ENCODE results near the gene GRIFIN.

GRIFIN gene

DNA sequence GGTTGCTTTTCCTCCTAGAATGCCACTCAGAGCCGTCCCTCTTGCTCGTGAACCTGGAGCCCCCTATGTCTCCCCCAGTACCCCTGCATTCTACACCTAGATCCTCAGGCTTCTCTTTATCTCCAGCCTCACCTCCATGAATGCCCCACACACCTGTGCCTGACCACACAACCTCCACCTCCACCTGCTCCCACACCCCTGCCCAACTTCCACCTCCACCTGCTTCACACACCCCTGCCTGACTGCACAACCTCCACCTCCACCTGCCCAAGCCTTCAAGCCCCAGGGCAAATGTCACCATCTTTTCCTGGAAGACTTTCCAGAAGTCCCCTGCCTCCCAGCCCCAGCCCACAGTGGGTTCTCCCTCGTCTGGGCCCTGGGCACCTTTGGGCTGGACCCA is 36.5 kb upstream of the GRIFIN start:
- no peak for DNase-seq

- DNase-seq = no peak
These were observed 36.0 kb upstream of the GRIFIN start for GRCh38 chr7:2512179-2512661.

DNA sequence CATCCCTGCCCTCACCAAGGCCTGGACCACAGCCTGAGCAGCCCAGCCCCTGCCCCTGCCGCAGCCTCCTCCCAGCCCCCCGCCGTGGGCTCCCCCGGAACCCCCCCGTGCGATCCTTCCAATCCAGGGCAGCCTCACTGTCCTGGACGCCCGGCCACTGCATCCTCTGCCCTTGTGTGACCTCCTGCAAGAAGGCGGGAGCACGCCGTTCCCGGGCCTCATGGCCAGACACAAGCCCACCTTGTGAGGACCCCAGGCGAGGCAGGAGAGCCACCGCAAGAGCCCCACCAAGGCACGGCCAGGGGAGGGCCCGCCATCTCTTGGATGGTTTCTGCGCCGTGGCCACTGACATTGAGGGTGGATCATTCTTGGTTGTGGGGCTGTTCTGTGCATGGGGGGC is 35.6 kb upstream of the GRIFIN start:
- DNase-seq = no peak

DNA sequence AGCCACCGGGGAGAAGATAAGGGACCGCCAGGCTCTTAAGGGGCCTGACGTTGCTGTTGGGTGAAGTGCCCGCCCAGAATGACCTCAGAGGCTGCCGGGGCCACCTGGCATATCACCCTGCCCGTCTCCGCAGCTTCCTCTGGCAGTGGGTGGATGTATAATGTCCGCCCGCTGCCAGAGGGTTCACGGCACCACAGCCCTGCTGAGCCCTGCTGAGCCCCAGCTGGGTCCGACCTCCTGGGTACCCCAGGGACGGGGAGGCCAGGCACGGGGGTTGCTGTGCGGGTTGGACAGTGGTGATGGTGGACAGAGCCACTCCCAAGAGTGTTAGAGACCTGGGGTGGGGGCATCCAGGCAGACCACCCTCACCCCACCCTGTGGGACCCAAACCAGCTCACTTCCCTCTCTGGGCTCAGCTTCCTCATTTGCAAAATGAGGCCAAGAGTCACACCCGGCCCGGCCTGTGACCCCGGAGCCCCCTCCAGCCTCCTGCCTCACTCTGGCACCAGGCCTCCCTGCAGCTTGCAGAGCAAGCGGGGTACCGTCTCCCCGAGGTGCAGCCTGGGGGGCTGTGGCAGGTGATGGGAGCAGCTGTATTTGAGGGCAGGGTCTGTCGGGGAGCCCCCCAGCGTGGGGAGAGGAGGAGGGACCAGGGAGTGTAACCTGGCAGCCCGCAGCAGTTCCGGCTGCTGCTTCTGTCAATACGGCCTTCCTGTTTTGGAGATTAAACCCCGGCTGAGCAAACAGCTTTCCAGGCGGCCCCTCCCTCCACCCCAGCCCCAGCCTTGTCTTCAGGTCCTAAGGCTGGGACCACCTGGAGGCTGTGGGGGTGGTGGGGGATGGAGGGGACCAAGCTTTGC is 34.9 kb upstream of the GRIFIN start:
- DNase-seq = no peak

DNA sequence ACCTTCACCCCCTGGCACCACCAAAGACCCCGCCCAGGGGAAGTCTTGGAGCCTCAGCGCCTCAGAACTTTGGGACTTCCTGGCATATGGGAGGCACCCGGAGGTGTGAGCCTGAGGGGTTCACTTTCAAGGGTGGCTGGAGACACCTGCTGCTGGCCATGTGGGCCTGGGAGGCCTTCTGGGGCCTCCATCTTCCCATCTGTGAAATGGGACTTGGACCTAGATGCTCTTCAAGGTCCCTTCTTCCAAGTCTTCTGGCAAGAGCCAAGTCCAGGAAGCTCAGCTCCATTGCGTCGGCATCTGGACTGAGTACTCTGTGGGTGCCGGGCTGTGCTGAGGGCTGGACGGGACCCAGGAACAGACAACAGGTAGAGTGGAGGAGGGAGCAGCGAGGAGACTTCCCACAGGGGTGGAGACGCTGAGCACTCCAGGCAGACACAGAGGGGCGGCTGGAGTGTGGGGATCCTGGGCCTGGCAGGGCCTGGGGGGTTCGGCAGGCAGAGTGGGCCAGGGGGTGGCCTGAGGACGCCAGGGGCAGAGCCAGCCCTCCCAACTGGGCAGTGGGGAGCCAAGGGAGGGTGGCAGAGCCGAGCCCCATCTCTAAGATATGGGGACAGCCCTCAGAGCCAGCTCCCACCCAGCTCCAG is 34.1 kb upstream of the GRIFIN start:
- no peak for DNase-seq

DNA sequence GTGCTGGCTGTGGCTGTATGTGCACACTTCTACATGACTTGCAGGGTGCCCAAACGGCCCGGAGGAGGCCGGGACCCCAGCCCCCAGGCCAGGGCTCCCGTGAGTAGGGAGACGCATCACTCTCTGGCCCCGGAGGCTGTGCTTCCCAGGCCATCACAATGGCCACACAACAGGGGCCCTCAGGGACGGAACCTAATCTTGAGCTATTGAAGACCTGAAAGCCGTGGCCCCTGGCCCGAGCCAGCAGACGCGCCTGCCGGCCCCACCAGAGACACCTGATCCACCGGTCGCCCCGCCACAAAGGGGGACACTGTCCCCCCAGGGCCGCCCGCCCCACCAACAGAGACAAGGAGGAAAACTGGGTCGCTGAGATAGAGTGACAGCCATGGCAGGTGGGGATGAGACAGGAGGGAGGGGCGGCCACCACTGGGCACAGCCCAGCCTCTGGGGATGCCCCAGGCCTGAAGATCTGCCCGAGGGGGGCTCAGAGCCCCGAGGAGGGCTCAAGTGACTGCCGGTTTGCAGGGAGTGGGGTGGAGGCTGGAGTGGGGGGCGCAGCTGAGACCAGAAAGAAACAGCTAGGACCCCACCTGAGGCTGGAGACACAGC is 33.2 kb upstream of the GRIFIN start:
- DNase-seq = no peak

DNA sequence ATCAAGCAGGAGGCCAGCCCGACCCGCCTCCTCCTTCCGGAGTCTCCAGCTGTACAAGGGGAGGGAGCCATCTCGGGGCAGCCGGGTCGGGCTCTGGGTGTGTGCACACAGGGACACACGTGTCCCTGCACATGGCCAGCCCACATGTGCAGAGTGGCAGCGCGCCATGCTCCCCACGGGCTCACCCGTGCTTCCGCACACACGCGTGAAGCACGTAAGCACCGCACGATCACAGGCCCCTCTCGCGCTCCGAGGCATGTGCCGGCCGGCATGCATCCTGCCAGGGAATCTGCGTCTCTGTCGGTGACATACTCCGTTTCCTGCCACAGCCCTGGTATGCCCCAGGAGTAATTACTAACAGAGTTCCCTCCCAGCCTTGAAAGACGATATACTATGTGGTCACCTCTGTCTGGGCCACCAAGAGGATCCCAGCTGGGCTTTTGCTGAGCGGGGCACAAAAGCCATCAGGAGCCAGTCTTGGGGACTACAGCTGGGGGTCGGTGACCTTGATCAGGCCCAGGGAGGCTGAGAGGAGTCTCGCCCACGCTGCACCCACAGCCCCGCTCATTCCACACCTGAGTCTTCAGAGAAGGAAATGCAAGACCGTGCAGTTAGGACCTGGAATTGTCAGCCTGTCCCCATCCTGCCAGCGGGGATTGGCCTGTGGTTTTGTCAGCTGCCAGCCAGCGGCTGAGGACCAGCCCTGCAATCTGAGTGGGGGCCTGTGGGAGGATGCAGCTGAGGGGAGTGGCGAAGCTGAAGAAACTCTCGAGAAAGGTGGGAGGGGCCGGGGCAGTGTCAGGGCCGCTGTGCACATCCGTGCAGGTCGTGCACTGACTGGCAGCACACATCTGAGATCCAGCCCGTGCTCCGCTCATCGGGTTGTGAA is 32.4 kb upstream of the GRIFIN start:
- peak; percentile 89 for DNase-seq

DNA sequence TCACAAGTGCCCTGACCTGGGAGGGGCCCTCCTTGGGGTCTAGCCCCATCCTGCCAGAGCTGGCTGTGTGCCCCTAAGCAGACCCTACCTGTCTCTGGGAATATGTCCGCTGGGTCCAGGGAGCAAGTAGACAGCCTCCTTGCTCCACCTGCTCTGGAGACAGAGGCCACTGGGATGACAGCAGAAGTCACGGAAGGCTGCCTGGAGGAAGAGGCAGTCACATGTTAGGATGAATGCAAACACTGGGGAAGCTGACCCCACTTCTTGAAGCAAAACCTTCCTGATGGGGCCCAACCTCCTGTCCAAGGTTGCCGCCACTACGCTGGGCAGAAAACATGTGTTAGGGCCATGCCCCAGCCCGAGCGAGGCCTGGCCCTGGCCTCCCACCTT is 31.7 kb upstream of the GRIFIN start:
- no peak for DNase-seq

DNA sequence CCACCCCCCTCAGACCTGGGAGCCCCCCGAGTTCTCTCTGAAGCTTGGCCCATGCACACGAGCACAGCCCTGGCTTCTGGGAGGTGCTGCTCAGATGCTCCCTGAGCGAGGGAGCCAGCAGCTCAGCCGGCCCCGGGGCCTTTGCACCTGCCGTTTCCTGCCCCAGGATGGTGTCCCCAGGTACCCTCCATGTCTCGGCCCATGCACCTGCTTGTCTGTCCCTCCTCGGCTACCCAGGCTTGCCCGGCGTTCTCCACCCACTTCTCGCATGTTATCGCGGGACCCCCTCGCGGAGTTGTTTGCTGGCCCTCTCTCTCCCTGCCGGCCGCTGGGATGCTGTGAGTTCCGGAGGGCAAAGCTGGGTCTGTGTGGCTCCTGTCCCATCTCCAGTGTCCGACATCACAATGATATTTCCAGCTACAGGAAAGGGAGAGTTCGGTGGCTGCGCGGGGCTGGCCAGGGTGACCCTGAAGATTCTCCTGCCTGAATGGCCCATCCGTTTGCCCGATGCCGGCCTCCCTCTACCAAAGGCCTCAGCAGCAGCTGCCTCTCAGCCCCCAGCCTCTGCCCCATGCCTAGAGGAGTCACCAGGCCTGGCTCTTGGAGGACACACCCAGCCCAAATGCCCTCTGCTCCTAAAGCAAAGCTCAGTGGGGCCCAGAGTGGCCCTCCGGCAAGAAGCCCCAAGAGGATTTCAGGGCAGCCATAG is 31.2 kb upstream of the GRIFIN start:
- DNase-seq = no peak

DNA sequence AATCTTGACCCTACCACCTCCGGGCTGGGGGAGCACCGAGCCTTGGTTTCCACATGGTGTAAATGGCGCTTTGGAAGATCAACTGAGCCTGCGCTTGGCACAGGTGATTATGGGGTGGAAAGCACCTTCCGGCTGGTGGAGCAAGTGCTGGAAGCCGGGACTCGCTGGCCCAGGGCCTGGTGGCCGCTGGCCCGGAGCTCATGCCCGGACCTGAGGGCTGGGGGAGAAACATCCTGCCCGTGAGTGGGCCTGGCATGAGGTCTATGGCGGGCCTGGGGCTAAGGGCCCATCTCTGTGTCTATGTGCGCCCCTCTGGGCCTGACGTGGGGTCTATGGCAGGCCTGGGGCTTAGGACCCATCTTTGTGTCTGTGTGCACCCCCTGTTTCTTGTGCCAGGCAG is 29.2 kb upstream of the GRIFIN start:
- no peak for DNase-seq

DNA sequence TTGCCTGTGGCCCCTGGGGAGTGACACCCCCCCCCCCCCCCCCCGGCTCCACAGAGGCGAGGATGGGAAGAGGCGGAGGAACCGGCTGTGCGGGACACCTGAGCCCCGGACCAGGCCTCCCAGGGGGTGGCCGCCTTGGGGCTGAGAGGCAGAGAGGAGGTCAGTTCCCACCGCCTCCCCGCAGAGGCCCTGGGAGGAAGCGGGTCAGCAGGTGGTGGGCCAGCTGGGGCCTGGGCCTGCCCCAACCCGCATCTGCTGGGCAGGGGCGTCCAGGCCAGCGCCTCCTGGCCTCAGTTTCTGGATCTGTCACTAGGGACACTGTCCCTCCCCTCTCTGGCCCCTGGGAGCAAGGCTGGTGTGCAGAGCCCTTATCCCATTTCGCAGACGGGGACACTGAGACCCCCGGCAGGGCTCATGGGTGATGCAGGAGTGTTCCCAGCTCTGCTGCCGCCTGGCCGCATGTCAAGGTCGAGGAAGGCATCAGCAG is 28.7 kb upstream of the GRIFIN start:
- DNase-seq = no peak

DNA sequence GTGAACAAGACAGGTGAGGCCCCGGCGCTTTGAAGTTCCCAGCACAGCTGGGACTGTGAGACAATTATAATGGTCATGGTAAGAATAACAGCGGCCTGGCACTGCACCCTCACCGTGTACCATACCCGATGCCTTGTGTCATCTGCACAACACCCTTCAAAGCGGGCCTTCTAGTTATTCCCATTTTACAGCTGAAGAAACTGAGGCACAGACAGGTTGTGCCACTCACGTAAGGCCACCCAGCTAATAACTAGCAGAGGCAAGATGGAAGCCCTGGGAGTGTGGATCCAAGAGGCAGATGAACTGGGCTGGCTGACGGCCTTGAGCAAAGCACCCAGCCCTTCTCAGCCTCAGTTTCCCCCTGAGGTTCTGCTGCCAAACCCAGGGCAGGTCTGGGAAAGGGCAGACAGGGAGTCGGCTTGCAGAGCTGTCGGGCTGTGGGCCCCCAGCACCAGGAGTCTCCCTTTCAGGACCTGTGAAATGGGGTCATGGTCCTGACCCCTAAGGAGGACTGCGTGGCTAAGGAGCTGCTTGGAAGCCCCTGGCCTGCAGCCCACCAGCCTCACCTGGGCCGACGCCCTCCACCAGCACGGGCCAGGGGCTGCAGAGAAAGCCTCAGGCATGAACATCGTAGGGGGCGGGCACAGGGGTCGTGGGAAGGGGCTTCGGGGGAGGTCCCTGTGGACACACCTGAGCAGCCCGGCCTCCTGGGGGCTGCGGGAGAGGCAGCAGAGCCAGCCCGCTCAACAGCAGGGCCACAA is 28.1 kb upstream of the GRIFIN start:
- DNase-seq = no peak

DNA sequence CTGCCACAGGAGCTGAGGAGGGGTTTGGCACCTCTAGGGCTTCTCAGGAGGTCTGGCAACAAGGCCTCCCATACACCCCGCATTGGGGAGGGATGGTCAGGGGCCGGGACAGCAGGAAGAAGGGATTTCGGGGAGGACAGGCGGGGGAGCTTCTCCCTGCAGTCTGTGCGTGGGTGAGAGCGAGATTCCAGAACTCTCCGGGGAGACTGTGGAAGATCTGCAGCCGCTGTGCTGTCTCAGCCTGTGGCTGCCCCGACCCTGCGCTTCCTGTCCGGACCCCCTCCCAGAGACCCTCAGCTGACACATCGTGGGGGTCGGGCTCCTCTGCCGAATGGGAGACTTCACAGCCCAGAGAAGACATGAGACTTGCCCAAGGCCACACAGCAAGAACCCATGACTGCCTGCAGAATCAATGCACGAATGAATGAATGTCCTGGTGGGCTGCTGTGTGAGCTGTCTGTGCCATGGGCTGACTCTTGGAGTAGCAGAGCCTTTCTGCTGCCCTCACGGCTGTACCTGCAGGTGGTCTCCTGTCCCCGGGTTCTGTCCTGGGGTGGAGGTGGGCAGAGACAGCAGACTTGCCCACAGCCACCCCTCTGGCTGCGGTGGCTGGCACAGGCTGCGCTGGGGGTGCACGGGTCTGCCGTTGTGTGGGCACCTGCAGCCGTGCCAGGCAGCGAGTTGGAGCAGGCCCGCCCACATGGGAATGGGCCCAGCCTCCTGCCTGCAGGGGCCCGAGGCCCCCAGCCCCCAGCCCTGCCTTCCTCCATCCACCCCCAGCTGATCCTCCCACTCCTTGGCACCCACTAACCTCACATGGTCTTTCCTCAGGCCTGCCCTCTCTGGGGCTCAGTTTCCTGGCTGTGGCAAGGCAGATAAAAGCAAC is 27.1 kb upstream of the GRIFIN start:
- no peak for DNase-seq

GRCh38 chr7:2502647-2502966 is 26.4 kb upstream of the GRIFIN start:
- no peak for DNase-seq

GRCh38 chr7:2501947-2502646 is 25.9 kb upstream of the GRIFIN start:
- DNase-seq = no peak

- no peak for DNase-seq
These were observed 24.5 kb upstream of the GRIFIN start for GRCh38 chr7:2500701-2501100.

- DNase-seq = no peak
These were observed 23.7 kb upstream of the GRIFIN start for GRCh38 chr7:2499719-2500430.

GRCh38 chr7:2499181-2499580 is 23.0 kb upstream of the GRIFIN start:
- no peak for DNase-seq

DNA sequence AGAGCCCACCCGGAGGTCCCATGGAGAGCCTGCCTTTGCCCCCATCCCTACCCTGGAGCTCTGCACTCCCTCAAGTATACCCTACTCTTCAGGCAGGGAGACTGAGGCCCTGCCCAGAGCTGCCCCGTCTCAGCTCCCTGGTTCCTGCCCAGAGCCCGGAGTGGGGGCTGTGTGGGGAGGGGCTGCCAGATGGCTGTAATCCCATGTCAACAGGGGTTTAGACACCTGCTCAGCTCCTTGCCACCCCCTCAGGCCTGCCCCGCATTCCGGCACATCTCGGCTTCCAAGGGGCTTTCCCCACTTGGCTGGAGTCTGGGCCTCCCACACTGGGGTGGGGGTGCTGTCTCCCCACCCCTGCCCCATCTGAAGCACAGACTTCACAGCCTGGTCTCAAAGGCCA is 22.5 kb upstream of the GRIFIN start:
- DNase-seq = no peak
